Retinal pigment epithelial cell (primary cell): ENCODE results near the gene RAI14.

Source experiments
- DNase-seq: peaks from one replicate; pipeline ENCODE4 v3.0.0-alpha.2; 2010; ENCODE audit warnings: low read depth
- H3K4me3 ChIP-seq: 2 replicates; pipeline ENCODE4 v1.5.1; 2011; ENCODE audit warnings: mild to moderate bottlenecking, low read length, control low read depth, moderate library complexity
- CTCF ChIP-seq: conservative IDR thresholded peaks from 2 replicates; pipeline ENCODE4 v1.5.1; 2011; ENCODE audit warnings: low read depth, low read length, control low read depth, inconsistent platforms

RAI14 gene

GRCh38 chr5:34734326-34734725 lies 78.2 kb downstream of the RAI14 start:
- H3K4me3 ChIP-seq, result no peak overlapping the region
- no peak for TF ChIP-seq CTCF
- DNase-seq, result no peak

GRCh38 chr5:34735491-34736426 lies 79.6 kb downstream of the RAI14 start:
- DNase-seq, result no peak
- H3K4me3 ChIP-seq, result no peak overlapping the region
- TF ChIP-seq CTCF, result no peak

GRCh38 chr5:34736445-34737115 lies 80.5 kb downstream of the RAI14 start:
- no peak for DNase-seq
- H3K4me3 ChIP-seq, result no peak overlapping the region
- no peak for TF ChIP-seq CTCF

GRCh38 chr5:34737731-34738130 lies 81.6 kb downstream of the RAI14 start:
- DNase-seq, result no peak

GRCh38 chr5:34738381-34738780 lies 82.3 kb downstream of the RAI14 start:
- no peak overlapping the region for H3K4me3 ChIP-seq
- no peak for TF ChIP-seq CTCF
- DNase-seq, result no peak

More at GRCh38 chr5:34737731-34738130, 81.6 kb downstream of the RAI14 start:
- no peak overlapping the region for H3K4me3 ChIP-seq
- no peak for TF ChIP-seq CTCF

DNA sequence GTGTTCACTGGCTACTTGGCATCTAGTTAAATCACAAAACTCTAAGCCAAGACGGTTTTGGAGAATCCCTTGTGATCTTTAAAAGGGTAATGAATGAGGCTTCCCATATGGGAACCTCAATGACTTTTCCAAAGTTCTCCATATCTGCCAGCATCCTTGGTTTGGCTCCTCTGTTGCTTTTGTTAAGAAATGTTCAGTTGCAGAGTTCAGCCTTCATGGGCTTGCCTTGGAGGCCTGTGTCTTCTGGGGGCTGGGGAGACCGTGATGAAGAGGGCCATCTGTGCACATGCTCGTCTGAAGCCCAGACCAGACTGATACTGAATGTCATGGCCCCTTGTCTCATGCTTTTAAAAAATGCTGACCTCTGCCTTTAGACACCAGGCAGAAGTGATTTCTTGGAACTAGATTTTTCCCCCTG lies 84.3 kb downstream of the RAI14 start:
- no peak for DNase-seq

More for the DNA sequence above, 84.3 kb downstream of the RAI14 start:
- TF ChIP-seq CTCF, result no peak
- H3K4me3 ChIP-seq, result no peak overlapping the region
